Activated CD8-positive, alpha-beta memory T cell treated with anti-CD3 and anti-CD28 coated beads, Interleukin-2, amount 10 ng/mL, durations not matched to agents 7 days and 5 days (primary cell): ENCODE results near the gene TYROBP. TPM values are rescaled to one million over a fixed set of nuclear protein-coding genes. Genes with fewer than 3 reads are reported as not detected.
"Not testable (repeated sequence)": the region's sequence is repeated elsewhere in the genome, so short reads cannot be mapped to it uniquely, and the experiment has no call there.

Source experiments
- ATAC-seq: fragments of 150-1000 bp; cut with Tn5 transposase; one replicate; pipeline ENCODE4 v1.10.0; 2021; ENCODE audit warnings: moderate library complexity
- CTCF ChIA-PET: fragments of 350-600 bp; sonication (Branson Sonifier 250); formaldehyde crosslinking; loops from one replicate; lab custom pipeline; 2021; ENCODE audit warnings: antibody characterized with exemption; lab: Charles Lee
- DNase-seq: peaks from one replicate; pipeline ENCODE4 v3.0.0-alpha.2; 2020
- H3K27ac Mint-ChIP-seq: one replicate; pipeline ENCODE4 v1.8.0; 2021; ENCODE audit warnings: mild to moderate bottlenecking, mixed read lengths
- H3K27me3 Mint-ChIP-seq: one replicate; pipeline ENCODE4 v1.8.0; 2021; ENCODE audit warnings: mixed read lengths
- H3K36me3 Mint-ChIP-seq: one replicate; pipeline ENCODE4 v1.8.0; 2021; ENCODE audit warnings: mild to moderate bottlenecking, mixed read lengths
- H3K4me1 Mint-ChIP-seq: one replicate; pipeline ENCODE4 v1.8.0; 2021; ENCODE audit warnings: mixed read lengths
- H3K4me3 Mint-ChIP-seq: one replicate; pipeline ENCODE4 v1.8.0; 2021; ENCODE audit warnings: mild to moderate bottlenecking, moderate library complexity, mixed read lengths
- H3K9me3 Mint-ChIP-seq: one replicate; pipeline ENCODE4 v1.8.0; 2022; ENCODE audit warnings: low read depth, mixed read lengths
- total RNA-seq, 2 experiments: library from RNA; stranded (reverse); gene quantifications; one replicate each; pipeline ENCODE4 v1.2.3, GENCODE V29; 2021

The TYROBP gene
- total RNA-seq, 2 experiments from 2014 or later, result 0.96 TPM; not detected in 1

DNA sequence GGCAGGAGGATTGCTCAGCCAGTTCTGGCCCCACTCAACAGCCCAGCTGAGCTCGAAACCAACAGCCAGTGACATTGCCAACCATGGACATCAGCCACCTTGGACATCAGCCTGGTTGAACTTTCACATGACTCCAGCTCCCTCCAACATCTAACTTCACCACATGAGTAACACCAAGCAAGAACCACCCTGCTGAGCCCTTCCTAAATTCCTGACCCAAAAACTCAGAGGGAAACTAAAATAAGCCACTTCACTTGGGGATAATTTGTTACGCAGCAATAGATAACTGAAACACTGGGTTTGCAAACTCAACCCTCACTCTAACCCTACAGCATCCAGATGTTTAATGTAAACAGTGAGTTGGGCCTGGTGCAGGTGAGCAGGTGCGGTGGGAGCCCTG lies 17.4 kb upstream of the TYROBP start:
- no peak overlapping the region for H3K27ac Mint-ChIP-seq
- DNase-seq (no peak), ATAC-seq (no peak)
- peaks cover 11% of the 10 kb centered on the region for H3K27me3 Mint-ChIP-seq
- CTCF ChIA-PET, result interaction anchor here (1.2 to 1.3 kb wide), 2 partner anchors 12 to 44 kb away, joined by 3 to 4 read pairs; no protein-coding TSS in a partner anchor
- H3K9me3 Mint-ChIP-seq, result peaks cover 6% of the 10 kb centered on the region
- peaks cover 6% of the 10 kb centered on the region for H3K36me3 Mint-ChIP-seq
- H3K4me1 Mint-ChIP-seq, result peaks cover 11% of the 10 kb centered on the region
- H3K4me3 Mint-ChIP-seq, result no peak overlapping the region

DNA sequence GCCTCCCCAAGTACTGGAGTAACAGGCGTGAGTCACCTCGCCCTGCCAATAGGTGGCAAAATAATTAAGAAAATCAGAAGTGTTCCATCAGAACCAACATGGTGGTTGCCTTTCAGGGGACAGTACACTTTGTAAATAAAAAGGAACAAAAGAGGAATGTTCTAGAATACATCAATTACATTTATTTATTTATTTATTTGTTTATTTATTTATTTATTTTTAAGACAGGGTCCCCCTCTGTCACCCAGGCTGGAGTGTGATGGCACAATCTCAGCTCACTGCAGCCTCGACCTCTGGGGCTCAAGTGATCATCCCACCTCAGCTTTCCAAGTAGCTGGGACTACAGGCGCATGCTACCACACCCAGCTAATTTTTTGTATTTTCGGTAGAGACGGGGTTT lies 12.9 kb upstream of the TYROBP start:
- H3K9me3 Mint-ChIP-seq, result peaks cover 4% of the 10 kb centered on the region
- H3K36me3 Mint-ChIP-seq, result peaks cover 6% of the 10 kb centered on the region
- CTCF ChIA-PET, result interaction anchor here (1.9 kb wide), 1 partner anchor 9 kb away, joined by 6 read pairs; no protein-coding TSS in a partner anchor
- no peak for ATAC-seq
- no peak overlapping the region for H3K4me3 Mint-ChIP-seq
- peaks cover 11% of the 10 kb centered on the region for H3K27me3 Mint-ChIP-seq
- no peaks in the 10 kb centered on the region for H3K4me1 Mint-ChIP-seq
- H3K27ac Mint-ChIP-seq, result no peak overlapping the region
- no peak for DNase-seq

DNA sequence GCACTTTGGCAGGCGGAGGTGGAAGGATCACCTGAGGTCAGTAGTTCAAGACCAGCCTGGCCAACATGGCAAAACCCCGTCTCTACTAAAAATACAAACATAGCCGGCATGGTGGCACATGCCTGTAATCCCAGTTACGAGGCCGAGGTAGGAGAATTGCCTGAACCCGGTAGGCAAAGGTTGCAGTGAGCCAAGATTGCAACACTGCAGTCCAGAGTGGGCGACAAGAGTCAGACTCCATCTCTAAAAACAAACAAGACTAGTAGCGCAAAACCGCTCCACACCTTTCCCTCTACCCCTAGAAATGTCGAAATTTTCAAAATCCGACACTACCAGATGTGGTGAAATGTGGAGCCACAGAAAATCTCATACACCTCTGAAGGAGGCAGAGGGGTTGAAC lies 11.2 kb upstream of the TYROBP start:
- peaks cover 2% of the 10 kb centered on the region for H3K4me1 Mint-ChIP-seq
- H3K9me3 Mint-ChIP-seq, result no peaks in the 10 kb centered on the region
- H3K27ac Mint-ChIP-seq, result no peak overlapping the region
- CTCF ChIA-PET, result no interaction called here
- no peak overlapping the region for H3K4me3 Mint-ChIP-seq
- no peaks in the 10 kb centered on the region for H3K36me3 Mint-ChIP-seq
- no peak for DNase-seq
- ATAC-seq, result no peak
- peaks cover 8% of the 10 kb centered on the region for H3K27me3 Mint-ChIP-seq

DNA sequence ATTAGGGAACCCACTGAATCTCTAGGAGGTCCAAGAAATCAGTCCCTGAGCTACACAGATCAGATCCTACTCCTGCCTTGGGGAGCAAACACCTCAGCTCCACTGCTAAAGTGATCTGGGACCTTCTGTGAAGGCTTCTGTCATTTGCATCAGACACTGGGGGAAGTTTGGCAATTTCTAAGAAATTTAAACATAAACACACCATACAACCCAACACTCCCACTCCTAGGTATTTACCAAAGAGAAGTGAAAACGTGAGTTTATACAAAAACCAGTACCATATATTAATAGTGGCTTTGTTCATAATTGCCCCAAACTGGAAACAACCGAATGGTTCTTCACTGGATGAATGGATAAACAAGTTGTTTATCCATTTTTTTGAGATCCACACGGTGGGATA lies 7.3 kb upstream of the TYROBP start:
- ATAC-seq (no peak), DNase-seq (no peak)
- CTCF ChIA-PET, result interaction anchor here (1.4 kb wide), 1 partner anchor 12 kb away, joined by 4 read pairs; no protein-coding TSS in a partner anchor
- Mint-ChIP-seq H3K4me1 (peaks cover 15% of the 10 kb centered on the region), H3K27ac (no peak overlapping the region), H3K4me3 (no peak overlapping the region), H3K36me3 (no peaks in the 10 kb centered on the region), H3K27me3 (no peaks in the 10 kb centered on the region), H3K9me3 (no peaks in the 10 kb centered on the region)

DNA sequence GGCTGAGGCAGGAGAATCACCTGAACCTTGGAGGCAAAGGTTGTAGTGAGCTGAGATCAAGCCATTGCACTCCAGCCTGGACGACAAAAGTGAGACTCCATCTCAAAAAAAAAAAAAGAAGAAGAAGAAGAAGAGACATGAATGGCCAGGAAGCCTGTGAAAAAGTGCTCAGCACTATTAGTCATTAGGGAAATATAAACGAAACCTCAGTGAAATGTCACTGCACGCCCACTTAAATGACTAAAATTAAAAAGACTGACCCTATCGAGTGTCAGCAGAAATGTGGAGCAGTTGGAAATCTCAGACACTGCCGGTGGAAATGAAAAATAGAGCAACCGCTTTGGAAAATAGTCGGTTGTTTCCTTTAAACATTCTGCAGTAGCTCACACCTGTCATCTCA lies 5.5 kb upstream of the TYROBP start:
- Mint-ChIP-seq H3K4me3 (no peak overlapping the region), H3K9me3 (no peaks in the 10 kb centered on the region), H3K4me1 (peaks cover 18% of the 10 kb centered on the region), H3K27ac (no peak overlapping the region), H3K36me3 (no peaks in the 10 kb centered on the region), H3K27me3 (no peaks in the 10 kb centered on the region)
- CTCF ChIA-PET, result interaction anchor here (1.0 to 1.4 kb wide), 2 partner anchors 12 to 13 kb away, joined by 3 to 4 read pairs; partner anchors contain the start of gene NFKBID
- DNase-seq (no peak), ATAC-seq (no peak)

DNA sequence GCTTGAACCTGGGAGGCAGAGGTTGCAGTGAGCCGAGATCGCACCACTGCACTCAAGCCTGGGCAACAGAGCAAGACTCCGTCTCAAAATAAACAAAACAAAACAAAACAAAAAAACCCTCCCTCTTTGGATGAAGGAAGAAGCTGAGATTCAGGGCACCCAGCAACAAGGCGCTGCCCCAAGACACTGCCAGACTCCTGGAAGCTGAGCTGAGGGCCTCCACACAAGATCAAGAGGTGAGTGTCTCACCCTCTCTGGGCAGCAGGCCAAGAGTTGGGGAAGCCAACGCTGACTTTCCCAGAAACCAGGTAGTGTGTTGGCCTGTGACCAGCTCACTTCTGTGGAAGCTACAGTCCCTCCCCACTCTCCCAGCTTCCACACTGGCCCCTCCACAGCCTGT lies 3.7 kb upstream of the TYROBP start:
- no peak overlapping the region for H3K27ac Mint-ChIP-seq
- no peak overlapping the region for H3K4me3 Mint-ChIP-seq
- CTCF ChIA-PET, result interaction anchor here (0.6 to 2.0 kb wide), 4 partner anchors 8 to 259 kb away, joined by 3 to 12 read pairs (median 6); no protein-coding TSS in a partner anchor
- no peaks in the 10 kb centered on the region for H3K36me3 Mint-ChIP-seq
- H3K27me3 Mint-ChIP-seq, result no peaks in the 10 kb centered on the region
- H3K9me3 Mint-ChIP-seq, result no peaks in the 10 kb centered on the region
- ATAC-seq (peak; percentile 16), DNase-seq (no peak)
- peaks cover 23% of the 10 kb centered on the region for H3K4me1 Mint-ChIP-seq

DNA sequence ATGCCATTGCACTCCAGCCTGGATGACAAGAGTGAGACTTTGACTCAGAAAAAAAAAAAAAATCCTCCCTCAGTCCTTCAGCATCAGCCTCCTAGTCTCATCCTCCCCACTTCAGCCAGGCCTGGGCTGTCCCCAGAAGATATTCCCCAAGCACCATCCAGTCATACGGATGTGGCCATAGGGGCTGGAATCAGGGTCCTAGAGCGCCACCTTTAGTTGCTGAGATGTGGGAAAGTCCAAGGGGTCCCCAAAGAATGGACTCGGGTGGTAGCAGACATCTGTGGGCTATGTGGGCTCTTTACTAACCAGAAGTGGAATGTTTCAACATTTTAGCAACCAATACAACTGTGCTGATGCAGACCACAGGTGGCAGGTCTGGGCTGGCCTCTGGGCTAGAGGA lies 3.1 kb upstream of the TYROBP start:
- no peaks in the 10 kb centered on the region for H3K27me3 Mint-ChIP-seq

DNA sequence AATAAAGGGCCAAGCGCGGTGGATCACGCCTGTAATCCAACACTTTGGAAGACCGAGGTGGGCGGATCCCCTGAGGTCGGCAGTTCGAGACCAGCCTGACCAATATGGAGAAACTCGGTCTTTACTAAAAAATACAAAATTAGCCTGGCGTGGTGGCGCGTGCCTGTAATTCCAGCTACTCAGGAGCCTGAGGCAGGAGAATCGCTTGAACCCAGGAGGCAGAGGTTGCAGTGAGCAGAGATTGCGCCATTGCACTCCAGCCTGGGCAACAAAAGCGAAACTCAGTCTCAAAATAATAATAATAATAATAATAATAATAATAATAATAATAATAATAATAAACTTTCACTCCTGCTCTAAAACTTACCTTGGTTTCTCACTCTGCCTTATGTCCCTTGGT lies 2.3 kb upstream of the TYROBP start:
- DNase-seq, H3K36me3 Mint-ChIP-seq, H3K27ac Mint-ChIP-seq, H3K9me3 Mint-ChIP-seq, H3K4me3 Mint-ChIP-seq, ATAC-seq, CTCF ChIA-PET, H3K27me3 Mint-ChIP-seq: not testable (repeated sequence)
- H3K4me1 Mint-ChIP-seq, result peaks cover 23% of the 10 kb centered on the region

More for the DNA sequence above, 3.1 kb upstream of the TYROBP start:
- no peaks in the 10 kb centered on the region for H3K9me3 Mint-ChIP-seq
- DNase-seq (no peak), ATAC-seq (no peak)
- H3K27ac Mint-ChIP-seq, result no peak overlapping the region
- no peak overlapping the region for H3K4me3 Mint-ChIP-seq
- peaks cover 23% of the 10 kb centered on the region for H3K4me1 Mint-ChIP-seq
- CTCF ChIA-PET, result interaction anchor here (1.7 to 2.0 kb wide), 3 partner anchors 7 to 20 kb away, joined by 6 to 12 read pairs (median 6); no protein-coding TSS in a partner anchor
- no peaks in the 10 kb centered on the region for H3K36me3 Mint-ChIP-seq

DNA sequence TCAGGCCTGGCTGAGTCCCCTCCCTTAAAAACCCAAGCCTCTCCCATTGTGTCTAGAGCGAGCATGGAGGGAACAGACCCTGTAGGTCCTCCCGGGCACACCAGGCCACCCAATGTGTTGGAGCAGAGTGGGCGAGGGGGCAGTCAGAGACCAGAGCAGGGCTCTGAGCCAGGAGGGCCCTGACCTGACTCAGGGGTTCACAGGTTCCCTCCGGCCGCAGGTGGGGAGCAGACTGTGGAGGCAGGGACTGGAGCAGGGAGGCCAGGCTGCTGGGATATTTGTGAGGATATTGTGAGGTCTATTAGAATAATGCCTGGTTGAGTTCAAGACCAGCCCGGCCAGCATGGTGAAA lies 1.6 kb upstream of the TYROBP start:
- H3K27ac Mint-ChIP-seq, result no peak overlapping the region
- CTCF ChIA-PET, result no interaction called here
- H3K4me1 Mint-ChIP-seq, result peaks cover 24% of the 10 kb centered on the region
- H3K36me3 Mint-ChIP-seq, result no peaks in the 10 kb centered on the region
- no peak for DNase-seq
- no peak for ATAC-seq
- H3K9me3 Mint-ChIP-seq, result no peaks in the 10 kb centered on the region
- no peaks in the 10 kb centered on the region for H3K27me3 Mint-ChIP-seq
- H3K4me3 Mint-ChIP-seq, result no peak overlapping the region

DNA sequence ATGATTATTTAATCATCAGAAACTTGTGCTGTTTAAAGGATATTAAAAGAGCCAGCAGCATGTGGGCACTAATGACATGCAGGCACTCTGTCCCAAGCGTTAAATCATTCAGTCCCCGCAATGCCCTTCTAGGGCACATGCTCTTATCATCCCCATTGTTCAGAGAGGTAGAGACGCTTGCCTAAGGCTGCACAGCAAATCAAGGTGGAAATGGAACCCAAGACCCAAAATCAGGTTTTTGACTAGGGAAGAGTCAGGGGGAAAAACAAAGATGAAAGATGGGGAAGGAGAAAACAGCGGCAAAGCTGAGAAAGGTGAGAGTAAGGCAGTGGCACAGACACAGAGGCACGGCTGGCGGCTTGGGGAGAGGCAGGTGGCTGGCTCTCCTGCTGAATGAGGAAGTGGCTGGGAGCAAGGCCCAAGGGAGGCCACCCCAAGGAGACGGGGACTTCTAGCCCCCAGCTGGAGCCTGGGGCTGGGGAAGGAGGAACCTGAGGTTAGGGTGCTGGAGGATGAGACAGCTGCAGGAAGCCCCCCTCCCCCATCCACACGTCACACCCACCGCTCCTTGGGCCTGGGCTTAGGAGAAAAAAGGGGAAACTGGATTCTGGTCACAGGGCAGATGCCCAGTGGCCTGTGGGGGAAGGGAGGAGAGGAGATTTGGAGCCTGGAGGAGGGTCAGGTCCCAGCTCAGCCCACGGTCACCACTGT lies 1.0 kb upstream of the TYROBP start:
- no peaks in the 10 kb centered on the region for H3K27me3 Mint-ChIP-seq
- no peaks in the 10 kb centered on the region for H3K36me3 Mint-ChIP-seq
- no peak overlapping the region for H3K4me3 Mint-ChIP-seq
- CTCF ChIA-PET, result no interaction called here
- ATAC-seq, result no peak
- DNase-seq, result no peak
- H3K27ac Mint-ChIP-seq, result no peak overlapping the region
- H3K4me1 Mint-ChIP-seq, result peaks cover 30% of the 10 kb centered on the region
- H3K9me3 Mint-ChIP-seq, result no peaks in the 10 kb centered on the region

DNA sequence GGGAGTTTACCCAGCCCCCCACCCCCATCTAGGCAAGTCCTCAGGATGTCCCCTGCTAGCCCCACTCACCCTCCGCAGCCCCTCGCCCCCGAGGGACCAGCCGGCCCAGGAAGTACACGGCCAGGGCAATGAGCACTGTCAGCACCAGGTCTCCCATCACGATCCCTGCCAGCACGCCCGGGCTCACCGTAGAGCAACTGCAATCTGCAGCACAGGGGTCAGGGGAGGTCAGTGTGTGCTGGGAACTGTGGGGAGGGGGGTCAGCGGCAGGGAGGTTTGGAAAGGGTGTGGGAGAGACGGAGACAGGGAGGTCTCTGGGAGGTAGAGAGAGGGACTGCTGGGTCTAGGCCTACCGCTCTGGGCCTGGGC lies 734 bp downstream of the TYROBP start:
- H3K4me3 Mint-ChIP-seq, result no peak overlapping the region
- peaks cover 35% of the 10 kb centered on the region for H3K4me1 Mint-ChIP-seq
- DNase-seq (no peak), ATAC-seq (no peak)
- peak overlapping the region; percentile 24 for H3K27ac Mint-ChIP-seq
- peaks cover 5% of the 10 kb centered on the region for H3K36me3 Mint-ChIP-seq
- CTCF ChIA-PET, result no interaction called here
- H3K27me3 Mint-ChIP-seq, result no peaks in the 10 kb centered on the region
- no peaks in the 10 kb centered on the region for H3K9me3 Mint-ChIP-seq

DNA sequence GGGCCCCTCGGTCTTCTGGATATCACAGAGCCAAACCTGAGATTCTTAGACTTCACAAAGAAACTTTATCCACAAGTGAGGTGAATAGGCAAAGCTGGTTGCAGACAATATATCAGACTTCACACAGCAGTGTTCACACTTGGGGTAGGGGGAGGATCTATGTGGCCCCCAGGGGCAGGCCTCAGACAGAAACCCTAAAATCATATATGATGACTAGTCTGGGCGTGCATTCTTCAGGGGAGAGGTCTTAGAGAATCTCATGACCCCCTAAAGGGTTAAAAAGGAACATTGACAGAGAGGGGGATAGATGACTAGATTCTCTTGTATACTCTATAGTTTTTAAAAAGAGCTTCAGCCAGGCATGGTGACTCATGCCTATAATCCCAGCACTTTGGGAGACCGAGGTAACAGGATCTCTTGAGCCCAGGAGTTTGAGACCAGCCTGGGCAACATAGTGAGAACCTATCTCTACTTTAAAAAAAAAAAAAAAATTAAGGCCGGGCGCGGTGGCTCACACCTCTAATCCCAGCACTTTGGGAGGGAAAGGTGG lies 2.8 kb downstream of the TYROBP start:
- H3K36me3 Mint-ChIP-seq, result peaks cover 5% of the 10 kb centered on the region
- ATAC-seq, result no peak
- CTCF ChIA-PET, result interaction anchor here (1.2 to 3.9 kb wide), 3 partner anchors 23 to 26 kb away, joined by 5 to 12 read pairs (median 10); no protein-coding TSS in a partner anchor
- H3K27ac Mint-ChIP-seq, result no peak overlapping the region
- DNase-seq, result no peak
- H3K27me3 Mint-ChIP-seq, result no peaks in the 10 kb centered on the region
- no peak overlapping the region for H3K4me3 Mint-ChIP-seq
- no peaks in the 10 kb centered on the region for H3K9me3 Mint-ChIP-seq
- H3K4me1 Mint-ChIP-seq, result peaks cover 38% of the 10 kb centered on the region

DNA sequence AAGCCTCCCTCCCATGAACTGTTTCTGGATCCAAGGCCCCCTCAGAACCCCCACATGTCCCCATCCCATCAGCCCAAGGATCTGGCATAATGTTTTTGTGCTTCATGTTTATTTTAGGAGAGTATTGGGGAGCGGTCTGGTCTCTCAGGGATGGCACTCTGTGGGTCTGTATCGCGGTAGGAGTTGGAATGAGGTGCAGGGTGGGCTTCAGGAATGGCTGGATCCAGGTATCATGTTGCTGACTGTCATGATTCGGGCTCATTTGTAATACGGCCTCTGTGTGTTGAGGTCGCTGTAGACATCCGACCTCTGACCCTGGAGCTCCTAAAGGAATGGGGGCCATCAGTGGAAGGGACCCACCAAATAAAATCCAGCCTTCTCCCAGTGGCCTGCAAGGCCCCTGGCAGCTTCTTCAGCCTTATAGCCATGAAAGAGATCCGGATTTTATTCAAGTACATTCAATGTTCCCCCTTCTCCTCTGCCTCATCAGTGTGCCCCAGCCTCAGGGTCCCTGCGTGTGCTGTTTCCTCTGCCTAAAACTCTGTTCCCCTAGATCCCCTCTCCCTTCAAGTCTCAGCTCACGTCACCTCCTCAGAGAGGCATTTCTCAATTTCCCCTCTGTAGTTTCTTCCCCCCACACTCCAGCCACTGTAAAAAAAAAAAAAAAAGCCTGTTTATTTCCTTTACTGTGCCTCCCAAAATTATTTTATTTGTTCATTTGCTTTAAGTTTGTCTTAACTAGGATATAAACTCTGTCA lies 3.6 kb downstream of the TYROBP start:
- H3K4me1 Mint-ChIP-seq, result peaks cover 38% of the 10 kb centered on the region
- peak overlapping the region; percentile 52 for H3K27ac Mint-ChIP-seq
- ATAC-seq (no peak), DNase-seq (no peak)
- H3K36me3 Mint-ChIP-seq, result peaks cover 5% of the 10 kb centered on the region
- CTCF ChIA-PET, result interaction anchor here (1.1 to 3.9 kb wide), 5 partner anchors 8 to 160 kb away, joined by 3 to 12 read pairs (median 6); partner anchors contain the start of genes PSENEN and U2AF1L4
- H3K27me3 Mint-ChIP-seq, result no peaks in the 10 kb centered on the region
- H3K4me3 Mint-ChIP-seq, result peak overlapping the region; percentile 78
- H3K9me3 Mint-ChIP-seq, result no peaks in the 10 kb centered on the region
